Measurements from ENCODE around the gene ING3.

The ING3 gene

DNA sequence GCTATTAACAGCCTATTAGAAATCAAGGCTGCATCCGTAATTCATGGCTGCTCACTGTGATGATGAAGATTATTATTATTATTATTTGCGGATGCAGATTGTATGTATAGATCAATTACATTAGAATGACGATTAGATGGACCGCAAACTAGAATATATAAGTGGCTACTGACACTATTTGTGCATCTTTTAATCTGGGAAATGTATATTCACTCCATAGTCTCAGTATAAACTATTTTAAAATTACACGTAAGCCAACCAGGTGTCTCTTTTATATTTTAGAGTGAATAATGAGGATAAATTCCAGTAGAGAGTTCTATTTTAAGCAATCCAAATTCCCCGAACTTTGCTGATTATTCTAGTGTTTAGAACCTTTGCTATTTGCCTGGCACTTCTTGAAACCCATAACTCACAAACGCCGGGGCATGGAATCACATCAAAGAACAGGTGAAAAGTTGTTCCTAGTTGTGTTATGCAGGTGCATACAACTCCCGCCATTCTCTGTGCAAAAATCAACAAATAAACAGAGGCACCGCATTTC, 509 bp upstream of the ING3 start:
- Histone ChIP-seq H3K4me1 (ENCODE audit: low read depth, poor library complexity, severe bottlenecking) (peaks cover 27% of the 10 kb centered on the region), H2AFZ (ENCODE audit: low read depth) (peak overlapping the region; percentile 85), H3K9ac (peak overlapping the region; percentile 98), H3K27ac (peak overlapping the region; percentile 96), H4K20me1 (ENCODE audit: insufficient read depth) (no peaks in the 10 kb centered on the region; the same call in 1 of the 2 replicates), H3K36me3 (ENCODE audit: insufficient read depth) (peaks cover 7% of the 10 kb centered on the region; the same call in 1 of the 2 replicates), H3K79me2 (ENCODE audit: insufficient read depth, low read depth) (peaks cover 31% of the 10 kb centered on the region; the same call in 1 of the 2 replicates), H3K4me2 (peak overlapping the region; percentile 67), H3K27me3 (ENCODE audit: insufficient read depth, low read depth) (no peaks in the 10 kb centered on the region), H3K4me3 (IDR thresholded peaks at IDR 0.05; ENCODE audit: insufficient read depth, low read depth, low read length) (no peak overlapping the region)
- TF ChIP-seq, protein P1, sequence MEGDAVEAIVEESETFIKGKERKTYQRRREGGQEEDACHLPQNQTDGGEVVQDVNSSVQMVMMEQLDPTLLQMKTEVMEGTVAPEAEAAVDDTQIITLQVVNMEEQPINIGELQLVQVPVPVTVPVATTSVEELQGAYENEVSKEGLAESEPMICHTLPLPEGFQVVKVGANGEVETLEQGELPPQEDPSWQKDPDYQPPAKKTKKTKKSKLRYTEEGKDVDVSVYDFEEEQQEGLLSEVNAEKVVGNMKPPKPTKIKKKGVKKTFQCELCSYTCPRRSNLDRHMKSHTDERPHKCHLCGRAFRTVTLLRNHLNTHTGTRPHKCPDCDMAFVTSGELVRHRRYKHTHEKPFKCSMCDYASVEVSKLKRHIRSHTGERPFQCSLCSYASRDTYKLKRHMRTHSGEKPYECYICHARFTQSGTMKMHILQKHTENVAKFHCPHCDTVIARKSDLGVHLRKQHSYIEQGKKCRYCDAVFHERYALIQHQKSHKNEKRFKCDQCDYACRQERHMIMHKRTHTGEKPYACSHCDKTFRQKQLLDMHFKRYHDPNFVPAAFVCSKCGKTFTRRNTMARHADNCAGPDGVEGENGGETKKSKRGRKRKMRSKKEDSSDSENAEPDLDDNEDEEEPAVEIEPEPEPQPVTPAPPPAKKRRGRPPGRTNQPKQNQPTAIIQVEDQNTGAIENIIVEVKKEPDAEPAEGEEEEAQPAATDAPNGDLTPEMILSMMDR (conservative IDR thresholded peaks at IDR 0.05; ENCODE audit: low read depth, low read length), result no peak

DNA sequence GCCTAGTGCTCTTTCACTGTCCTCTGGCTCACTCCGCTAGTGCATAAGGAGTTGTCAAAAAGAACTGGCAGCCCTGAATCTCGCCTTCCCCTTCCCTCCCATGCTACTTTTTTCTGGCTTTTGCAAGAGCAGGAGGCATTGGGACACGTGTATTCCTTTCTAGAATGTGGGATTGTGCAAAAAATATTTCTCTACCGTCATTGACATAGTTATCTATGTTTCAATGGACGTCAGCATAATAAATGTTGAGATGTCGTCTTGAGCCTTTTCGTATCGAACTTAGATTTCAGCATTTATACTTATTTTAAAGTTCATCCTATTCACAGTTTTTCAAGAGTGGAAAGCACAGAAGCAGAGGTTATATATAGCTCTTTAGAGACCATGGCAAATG, 727 bp downstream of the ING3 start:
- Histone ChIP-seq H3K9ac (peak overlapping the region; percentile 98), H3K4me3 (IDR thresholded peaks at IDR 0.05; ENCODE audit: insufficient read depth, low read depth, low read length) (no peak overlapping the region), H2AFZ (ENCODE audit: low read depth) (peak overlapping the region; percentile 62), H3K27me3 (ENCODE audit: insufficient read depth, low read depth) (no peaks in the 10 kb centered on the region), H3K4me1 (ENCODE audit: low read depth, poor library complexity, severe bottlenecking) (peaks cover 27% of the 10 kb centered on the region), H3K27ac (peak overlapping the region; percentile 96), H4K20me1 (ENCODE audit: insufficient read depth) (no peaks in the 10 kb centered on the region; the same call in 1 of the 2 replicates), H3K4me2 (peak overlapping the region; percentile 85), H3K79me2 (ENCODE audit: insufficient read depth, low read depth) (peaks cover 31% of the 10 kb centered on the region; the same call in 1 of the 2 replicates), H3K36me3 (ENCODE audit: insufficient read depth) (peaks cover 12% of the 10 kb centered on the region; the same call in 1 of the 2 replicates)
- TF ChIP-seq, protein P1 (conservative IDR thresholded peaks at IDR 0.05; ENCODE audit: low read depth, low read length), result no peak

DNA sequence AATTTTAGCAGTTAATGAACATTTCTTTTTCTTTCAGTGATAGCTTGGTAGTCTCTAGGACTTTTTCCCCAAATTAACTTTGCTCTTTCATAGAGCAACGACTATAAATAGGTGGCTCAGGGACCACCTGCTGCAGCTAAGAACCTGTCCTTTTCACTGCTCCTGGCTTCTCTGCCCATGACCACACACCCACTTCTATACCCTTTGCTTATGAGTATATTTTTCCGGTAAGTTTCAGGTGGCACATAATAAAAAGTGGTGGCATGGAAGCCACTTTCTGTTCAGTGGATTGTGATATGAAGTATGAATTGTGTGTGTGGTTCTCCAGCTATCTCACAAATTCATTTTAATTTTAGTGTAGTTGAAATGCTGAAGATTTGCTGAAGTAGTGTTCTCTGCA, 1.2 kb downstream of the ING3 start:
- Histone ChIP-seq H3K4me3 (IDR thresholded peaks at IDR 0.05; ENCODE audit: insufficient read depth, low read depth, low read length) (no peak overlapping the region), H3K4me2 (peak overlapping the region; percentile 85), H3K9ac (peak overlapping the region; percentile 98), H3K27me3 (ENCODE audit: insufficient read depth, low read depth) (no peaks in the 10 kb centered on the region), H3K36me3 (ENCODE audit: insufficient read depth) (peaks cover 15% of the 10 kb centered on the region; the same call in 1 of the 2 replicates), H3K27ac (peak overlapping the region; percentile 96), H4K20me1 (ENCODE audit: insufficient read depth) (no peaks in the 10 kb centered on the region; the same call in 1 of the 2 replicates), H3K79me2 (ENCODE audit: insufficient read depth, low read depth) (peaks cover 31% of the 10 kb centered on the region; the same call in 1 of the 2 replicates), H2AFZ (ENCODE audit: low read depth) (peak overlapping the region; percentile 62), H3K4me1 (ENCODE audit: low read depth, poor library complexity, severe bottlenecking) (peaks cover 27% of the 10 kb centered on the region)
- TF ChIP-seq, protein P1 (conservative IDR thresholded peaks at IDR 0.05; ENCODE audit: low read depth, low read length), result no peak

DNA sequence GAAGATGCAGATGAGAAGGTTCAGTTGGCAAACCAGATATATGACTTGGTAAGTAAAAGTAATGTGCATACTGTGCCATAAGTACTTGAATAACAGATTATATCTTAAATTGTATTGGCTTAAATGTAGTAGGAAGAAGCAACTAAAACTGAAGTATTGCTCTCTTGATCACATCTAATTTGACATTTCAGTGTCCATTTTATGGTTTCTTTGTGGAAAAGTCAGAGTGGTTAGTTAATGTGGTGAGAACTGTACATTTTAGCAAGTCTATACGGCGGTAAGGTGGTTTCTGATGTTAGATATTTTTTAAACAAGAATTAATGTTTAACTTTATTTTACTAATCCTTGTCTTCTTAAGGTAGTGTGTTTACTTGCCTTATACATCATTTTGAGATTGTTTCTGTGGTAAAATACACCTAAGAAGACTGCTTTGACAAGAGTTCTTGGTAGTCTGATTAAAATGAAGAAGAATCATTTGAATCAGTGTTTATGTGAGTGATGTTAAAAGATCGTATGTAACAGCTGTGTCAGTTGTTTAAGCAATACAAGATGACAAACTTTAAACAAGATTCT, 5.1 kb downstream of the ING3 start:
- H3K4me3 ChIP-seq (IDR thresholded peaks at IDR 0.05; ENCODE audit: insufficient read depth, low read depth, low read length), result no peak overlapping the region
- H3K27me3 ChIP-seq (ENCODE audit: insufficient read depth, low read depth), result no peaks in the 10 kb centered on the region
- H3K9ac ChIP-seq, result no peak overlapping the region
- H3K4me2 ChIP-seq, result no peak overlapping the region
- H3K79me2 ChIP-seq (ENCODE audit: insufficient read depth, low read depth), result peaks cover 31% of the 10 kb centered on the region; the same call in 1 of the 2 replicates
- H3K27ac ChIP-seq, result no peak overlapping the region
- peaks cover 15% of the 10 kb centered on the region; the same call in 1 of the 2 replicates for H3K36me3 ChIP-seq (ENCODE audit: insufficient read depth)
- H3K4me1 ChIP-seq (ENCODE audit: low read depth, poor library complexity, severe bottlenecking), result peaks cover 20% of the 10 kb centered on the region
- TF ChIP-seq, protein P1 (conservative IDR thresholded peaks at IDR 0.05; ENCODE audit: low read depth, low read length), result no peak
- no peaks in the 10 kb centered on the region; the same call in 1 of the 2 replicates for H4K20me1 ChIP-seq (ENCODE audit: insufficient read depth)
- no peak overlapping the region for H2AFZ ChIP-seq (ENCODE audit: low read depth)

Data from KMS-11 (cell line).